ENCODE results near the gene AGPAT4. TPM values are rescaled to one million over a fixed set of nuclear protein-coding genes. Genes with fewer than 3 reads are reported as not detected.
"Not testable (repeated sequence)": the region's sequence is repeated elsewhere in the genome, so short reads cannot be mapped to it uniquely, and the experiment has no call there.

AGPAT4 gene, protein sequence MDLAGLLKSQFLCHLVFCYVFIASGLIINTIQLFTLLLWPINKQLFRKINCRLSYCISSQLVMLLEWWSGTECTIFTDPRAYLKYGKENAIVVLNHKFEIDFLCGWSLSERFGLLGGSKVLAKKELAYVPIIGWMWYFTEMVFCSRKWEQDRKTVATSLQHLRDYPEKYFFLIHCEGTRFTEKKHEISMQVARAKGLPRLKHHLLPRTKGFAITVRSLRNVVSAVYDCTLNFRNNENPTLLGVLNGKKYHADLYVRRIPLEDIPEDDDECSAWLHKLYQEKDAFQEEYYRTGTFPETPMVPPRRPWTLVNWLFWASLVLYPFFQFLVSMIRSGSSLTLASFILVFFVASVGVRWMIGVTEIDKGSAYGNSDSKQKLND
- total RNA-seq (2014; rRNA removed; shearing (Covaris generic)): 3.9 and 4.9 TPM in 2 replicates
- 2.3 and 2.9 TPM in 2 replicates for polyA plus RNA-seq (2015; cell fraction: cytosol; rRNA removed)
- 13.6 and 17.1 TPM in 2 replicates for polyA plus RNA-seq (2015; cell fraction: nucleus; rRNA removed)

DNA sequence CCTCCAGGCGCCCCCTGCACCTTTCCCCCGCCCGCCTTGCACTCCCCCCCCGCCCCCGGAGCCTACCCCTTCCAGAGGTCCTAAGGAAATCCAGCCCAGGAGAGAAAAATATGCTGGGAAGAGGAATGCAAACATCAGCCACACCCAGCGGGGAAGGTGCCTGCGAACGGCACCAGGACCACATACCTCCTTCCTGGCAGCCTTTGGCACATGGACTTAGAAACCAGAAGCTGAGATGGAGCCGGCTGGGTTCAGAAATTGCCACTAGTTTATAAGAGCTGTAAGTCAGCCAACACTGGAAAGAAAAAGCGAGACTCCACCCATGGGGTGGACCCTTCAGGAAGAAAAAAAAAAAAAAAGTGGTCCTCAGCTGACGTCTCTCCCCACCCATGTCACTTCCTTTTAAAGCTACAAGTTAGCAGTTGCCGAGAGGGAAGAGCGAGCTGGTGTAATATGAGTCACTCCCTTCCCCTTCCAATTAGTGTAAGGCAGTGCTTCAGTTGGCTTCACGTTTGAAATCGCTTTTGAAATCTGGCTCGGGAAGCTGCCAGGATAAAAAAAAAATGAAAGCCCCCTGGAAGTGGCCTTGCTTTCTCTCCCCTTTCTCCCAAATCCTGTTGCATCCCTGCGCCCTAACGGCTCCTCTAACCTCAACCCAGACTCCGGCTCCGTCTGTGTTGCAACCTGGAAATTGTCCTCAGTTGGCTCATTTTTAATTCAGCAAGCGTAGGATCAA, at the start of gene AGPAT4:
Gene AGPAT4, minus strand, starts transcription at position 310 of the 736 bp plus-strand sequence. CDS start 41,848 bp downstream, outside the sequence.
- DNase-seq (ENCODE audit: low read depth): peak; percentile 99

DNA sequence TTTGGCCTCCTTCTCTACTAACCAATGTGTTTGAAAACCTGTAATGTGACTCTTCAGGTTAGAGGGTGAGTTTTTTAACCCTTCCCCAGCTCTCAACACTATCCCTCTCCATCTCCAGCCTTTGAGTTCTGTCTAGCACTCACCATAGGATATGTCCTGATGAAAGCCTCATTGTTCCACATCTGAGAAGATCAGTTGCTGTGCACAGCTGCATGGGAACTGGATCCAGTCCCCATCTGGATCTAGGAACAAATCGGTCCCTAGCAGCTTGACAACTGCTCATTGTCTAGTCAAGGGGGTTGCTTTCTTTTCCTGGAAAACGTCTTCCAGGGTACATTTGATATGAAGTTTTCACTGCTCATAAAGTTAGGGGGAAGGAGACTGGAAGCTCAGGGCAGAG, 45.4 kb upstream of the AGPAT4 start:
- DNase-seq (ENCODE audit: low read depth): no peak

DNA sequence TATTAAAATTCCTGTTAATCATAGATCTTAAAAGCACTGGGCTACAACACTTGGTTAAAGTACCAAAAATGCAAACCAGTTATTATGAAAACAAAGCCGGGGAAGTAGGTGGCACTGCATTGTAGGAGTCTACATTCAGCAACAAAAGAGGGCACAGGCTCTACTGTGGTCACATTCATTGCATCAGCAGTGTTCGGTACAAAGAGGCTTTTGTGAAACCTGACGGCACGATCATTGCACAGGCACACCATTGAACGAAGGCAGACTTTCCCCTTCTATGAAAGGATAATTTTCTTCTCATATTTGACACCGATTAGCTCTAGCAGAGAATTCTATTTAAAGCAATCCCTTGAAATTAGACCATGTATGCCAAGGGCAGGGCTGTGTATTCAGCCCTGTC, 44.6 kb upstream of the AGPAT4 start:
- no peak for DNase-seq (ENCODE audit: low read depth)

DNA sequence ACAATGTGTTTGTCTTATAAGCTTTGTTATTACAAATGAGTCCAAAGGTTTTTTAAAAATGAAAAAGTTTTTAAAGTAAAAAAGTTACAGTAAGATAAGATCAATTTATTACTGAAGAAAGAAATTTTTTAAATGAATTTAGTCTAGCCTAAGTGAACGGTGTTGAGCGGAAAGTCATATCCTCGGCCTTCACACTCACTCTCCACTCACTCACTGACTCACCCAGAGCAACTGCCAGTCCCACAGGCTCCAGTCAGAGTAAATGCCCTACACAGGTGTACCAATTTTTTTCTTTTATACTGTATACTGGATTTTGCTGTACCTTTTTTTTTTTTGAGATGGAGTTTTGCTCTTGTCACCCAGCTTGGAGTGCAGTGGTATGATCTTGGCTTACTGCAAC, 42.7 kb upstream of the AGPAT4 start:
- peak; percentile 57 for DNase-seq (ENCODE audit: low read depth)

DNA sequence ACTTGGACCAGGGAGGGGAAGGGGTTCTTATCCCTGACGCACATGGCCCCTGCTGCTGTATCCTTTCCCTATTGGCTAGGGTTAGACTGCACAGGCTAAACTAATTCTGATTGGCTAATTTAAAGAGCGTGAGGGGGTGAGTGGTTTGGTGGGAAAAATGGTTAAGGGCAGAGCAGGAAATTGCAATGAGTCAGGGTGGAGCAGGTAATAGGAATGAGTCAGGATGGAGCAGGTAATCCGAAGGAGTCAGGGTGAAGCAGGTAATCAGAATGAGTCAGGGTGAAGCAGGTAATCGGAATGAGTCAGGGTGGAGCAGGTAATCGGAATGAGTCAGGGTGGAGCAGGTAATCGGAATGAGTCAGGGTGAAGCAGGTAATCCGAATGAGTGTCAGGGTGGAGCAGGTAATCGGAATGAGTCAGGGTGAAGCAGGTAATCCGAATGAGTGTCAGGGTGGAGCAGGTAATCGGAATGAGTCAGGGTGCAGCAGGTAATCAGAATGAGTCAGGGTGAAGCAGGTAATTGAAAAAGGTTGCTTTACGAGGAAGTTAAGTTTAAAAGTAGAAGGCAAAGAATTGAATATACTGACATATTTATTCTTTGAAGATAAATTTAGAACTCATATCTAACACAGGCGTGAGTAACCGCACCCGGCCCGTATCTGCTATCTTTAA, 41.5 kb upstream of the AGPAT4 start:
- not testable (repeated sequence) for DNase-seq (ENCODE audit: low read depth)

DNA sequence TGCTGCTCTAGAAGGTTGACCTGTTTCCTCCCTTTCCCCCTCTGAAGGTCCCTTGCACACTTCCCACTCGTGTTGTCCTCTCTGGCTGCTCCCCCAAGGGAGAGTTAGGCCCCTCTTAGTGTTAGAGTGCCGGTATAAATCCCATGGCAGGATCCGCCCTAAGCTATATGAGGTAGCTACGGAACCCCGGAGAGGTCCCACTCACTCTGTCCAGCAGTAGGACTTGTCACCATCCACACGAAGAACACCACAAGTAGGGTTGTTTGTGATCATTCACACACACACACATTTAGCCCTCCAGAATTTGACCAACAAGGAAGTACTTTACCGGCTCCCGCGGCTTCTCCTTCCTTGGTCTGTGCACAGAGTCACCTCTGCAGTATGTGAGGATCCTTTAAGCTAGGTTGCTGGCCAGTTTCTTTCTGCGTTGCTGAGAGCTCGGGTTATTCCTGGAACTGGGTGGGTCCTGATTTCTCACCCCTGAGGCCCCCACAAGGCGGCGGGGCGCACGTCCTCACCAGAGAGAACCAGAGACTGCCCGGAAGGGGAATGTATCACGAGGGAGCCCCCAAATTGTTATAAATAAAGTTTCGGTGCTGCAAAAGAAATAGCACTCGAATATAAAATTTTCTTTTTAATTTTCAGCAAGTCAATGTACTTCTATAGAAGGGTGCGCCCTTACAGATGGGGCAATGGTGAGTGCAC, 40.8 kb upstream of the AGPAT4 start:
- DNase-seq (ENCODE audit: low read depth): not testable (repeated sequence)

DNA sequence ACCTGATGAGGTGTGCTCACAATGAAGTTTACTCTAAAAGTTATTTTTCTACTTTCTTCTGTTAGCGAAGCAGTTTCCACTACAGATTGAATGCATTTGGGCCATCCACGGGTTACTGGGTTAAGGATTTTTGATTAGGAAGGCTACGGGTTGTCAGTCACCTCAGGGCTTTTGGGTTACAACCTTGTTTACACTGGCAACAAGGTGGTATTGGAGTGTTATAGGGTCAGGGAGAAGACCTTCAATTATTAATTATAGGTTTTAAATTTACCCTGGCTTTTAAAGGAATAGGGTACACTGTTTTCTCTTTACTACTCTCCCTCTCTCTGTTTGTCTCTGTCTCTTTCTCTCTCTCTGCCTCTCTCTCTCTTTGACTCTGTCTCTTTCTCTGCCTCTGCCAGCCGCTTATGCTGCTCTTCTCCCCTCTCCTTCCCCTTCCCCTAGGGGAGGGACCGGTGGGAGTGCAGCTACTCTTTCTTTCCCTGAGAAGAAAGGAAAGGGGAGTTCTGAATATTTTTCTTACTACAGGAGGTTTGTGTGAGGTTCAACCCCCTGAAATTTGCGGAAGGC, 40.2 kb upstream of the AGPAT4 start:
- DNase-seq (ENCODE audit: low read depth): no peak

DNA sequence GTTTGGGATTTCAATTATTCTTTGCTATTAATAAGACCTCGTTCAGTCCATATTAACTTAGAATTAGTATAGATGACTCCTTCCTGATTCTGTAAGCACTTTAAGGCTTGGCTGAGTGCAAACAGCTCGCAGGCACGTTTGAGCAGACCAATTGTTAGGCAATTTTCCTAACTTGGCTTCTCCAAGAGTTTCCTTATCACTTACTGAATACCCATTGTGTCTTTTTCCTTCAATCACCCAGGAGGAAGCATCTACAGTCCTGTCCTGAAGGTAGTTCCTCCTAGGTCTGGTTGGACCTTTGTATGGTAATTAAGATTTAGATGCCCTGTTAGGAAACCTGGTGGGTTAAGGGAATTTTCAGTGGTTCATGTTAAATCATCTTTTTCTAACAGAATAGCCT, 39.6 kb upstream of the AGPAT4 start:
- DNase-seq (ENCODE audit: low read depth): not testable (repeated sequence)

DNA sequence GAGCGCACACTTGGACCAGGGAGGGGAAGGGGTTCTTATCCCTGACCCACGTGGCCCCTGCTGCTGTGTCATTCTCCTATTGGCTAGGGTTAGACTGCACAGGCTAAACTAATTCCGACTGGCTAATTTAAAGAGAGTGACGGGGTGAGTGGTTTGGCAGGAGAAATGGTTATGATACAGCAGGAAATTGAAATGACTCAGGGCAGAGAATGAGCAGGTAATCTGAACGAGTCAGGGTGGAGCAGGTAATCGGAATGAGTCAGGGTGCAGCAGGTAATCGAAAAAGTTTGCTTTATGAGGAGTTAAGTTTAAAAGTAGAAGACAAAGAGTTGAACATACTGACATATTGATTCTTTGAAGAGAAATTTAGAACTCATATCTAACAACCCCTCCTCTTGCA, 35.9 kb upstream of the AGPAT4 start:
- peak; percentile 45 for DNase-seq (ENCODE audit: low read depth)

DNA sequence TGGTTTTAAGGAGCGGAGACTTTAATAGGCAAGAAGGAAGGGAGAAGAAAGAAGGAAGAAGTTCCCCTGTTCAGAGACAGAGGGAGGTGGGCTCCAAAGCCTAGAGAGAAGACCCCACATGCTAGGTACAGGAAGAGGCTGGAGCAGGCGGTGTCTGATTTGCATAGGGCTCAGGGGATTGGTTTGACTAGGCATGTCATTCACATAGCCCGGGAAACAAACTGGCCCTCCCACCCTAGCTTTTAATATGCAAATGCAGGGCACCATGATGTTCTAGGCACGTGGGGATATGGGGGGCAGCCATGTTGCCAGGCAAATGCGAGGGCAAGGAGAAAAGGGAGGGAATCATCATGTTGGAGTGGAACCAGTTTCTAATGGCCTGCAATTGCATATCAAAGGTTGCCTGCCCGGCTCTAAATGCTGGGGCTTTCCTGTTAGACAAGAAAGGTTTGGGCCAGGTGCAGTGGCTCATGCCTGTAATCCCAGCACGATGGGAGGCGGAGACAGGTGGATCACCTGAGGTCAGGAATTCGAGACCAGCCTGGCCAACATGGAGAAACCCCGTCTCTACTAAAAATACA, 34.3 kb upstream of the AGPAT4 start:
- DNase-seq (ENCODE audit: low read depth): no peak

DNA sequence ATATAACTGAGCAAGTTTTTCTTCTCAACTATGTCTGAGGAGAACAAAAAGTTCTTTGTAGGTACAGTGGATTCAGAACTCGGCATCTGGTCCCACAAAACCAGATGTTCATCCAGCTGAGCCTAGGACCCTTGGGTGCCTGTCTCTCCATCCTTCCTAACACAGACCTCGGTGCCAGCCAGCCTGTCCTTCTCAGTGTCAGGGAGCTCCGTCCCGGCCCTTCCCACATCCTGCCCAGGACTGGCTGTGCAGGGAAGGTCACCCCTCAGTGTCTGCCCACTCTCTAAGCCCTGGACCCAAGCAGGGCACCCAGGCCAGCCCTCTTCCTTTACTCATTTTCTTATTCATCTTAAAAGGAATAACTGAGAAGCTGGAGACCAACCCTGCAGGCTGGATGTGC, 32.0 kb upstream of the AGPAT4 start:
- DNase-seq (ENCODE audit: low read depth): no peak

DNA sequence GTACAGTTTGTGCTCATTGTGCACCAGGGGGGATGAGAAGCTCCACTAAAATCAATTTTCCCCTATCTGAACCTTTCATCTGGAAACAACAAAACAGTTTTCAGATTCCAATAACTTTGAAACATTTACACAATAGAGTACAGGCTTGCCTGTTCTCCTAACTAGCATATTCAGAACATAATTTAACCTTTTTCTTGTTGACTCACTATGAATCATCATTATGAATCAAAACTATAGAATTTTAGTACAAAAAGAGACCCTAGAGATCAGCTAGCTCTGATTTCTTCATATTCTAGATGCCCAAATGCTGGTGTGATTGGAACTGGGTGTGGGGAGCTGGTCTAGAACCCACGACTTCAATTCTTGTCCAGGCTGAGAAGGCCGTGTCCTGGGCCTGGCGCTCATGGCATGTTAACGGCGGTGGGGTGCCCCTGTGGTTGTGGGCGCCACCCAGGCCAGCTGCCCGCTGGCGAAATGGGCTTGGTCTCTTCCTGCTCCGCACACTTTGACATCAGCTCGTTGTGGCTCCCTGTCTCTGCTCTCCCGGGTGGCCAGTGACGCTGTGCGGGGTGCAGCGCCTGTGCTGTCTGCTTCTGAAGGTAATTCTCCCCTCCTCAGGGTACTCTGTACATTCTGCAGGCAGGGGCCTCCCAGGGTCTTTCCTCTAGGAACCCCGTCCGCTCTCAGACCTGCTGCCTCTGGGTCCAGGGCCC, 29.9 kb upstream of the AGPAT4 start:
- DNase-seq (ENCODE audit: low read depth): peak; percentile 43

DNA sequence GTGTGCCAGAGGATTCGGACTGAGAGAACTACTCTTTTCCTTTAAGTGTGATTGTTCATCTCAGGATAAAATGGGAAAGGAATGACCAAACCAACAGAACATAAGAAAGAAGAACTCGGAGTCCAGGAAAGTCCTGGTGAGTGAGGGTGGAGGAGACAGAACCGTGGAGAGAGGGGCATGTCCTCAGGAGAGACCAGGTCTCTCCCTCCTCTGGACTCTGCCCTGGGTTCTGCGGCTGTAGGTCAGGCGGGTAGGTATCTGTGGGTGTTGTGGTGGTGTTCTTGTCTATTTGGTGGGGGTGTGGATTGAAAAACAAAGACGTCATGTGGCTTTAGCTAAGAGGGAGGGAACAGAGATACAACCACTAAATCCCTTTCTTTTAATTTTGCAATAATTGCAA, 29.1 kb upstream of the AGPAT4 start:
- DNase-seq (ENCODE audit: low read depth): no peak

DNA sequence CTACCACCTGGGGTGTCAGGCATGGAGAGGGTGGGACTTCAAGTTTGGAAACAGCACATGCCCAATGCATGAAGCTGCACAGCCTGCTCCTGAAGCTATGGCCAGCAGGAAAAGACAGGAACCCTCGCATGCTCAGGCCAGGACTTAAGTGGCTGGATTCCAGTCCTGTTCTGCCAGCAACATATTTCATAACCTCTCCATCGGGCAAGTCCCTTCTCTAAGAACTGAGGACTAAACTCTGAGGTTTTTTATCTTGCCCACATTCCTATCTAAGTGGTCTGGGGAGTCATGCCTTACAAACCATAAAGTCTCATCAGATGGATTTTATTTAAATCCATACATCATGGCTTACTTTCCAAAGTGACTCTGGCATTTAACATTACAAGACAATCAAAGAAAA, 27.5 kb upstream of the AGPAT4 start:
- DNase-seq (ENCODE audit: low read depth): peak; percentile 22

DNA sequence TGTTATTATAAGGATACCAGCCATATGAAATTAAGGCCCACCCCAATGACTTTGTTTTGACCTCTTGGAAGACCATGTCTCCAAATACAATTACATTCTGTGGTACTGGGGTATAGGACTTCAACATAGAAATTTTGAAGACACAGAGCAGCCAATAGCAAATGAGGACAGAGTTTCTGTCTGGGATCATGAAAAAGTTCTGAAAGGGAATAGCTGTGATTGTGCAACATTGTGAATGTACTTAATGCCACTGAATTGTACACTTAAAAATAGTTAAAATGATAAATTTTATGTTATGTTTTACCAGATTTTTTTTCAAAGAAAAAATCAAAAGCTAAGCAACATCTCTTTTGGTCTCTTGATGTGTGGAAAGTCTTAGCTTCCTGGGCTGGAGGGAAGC, 27.0 kb upstream of the AGPAT4 start:
- no peak for DNase-seq (ENCODE audit: low read depth)

DNA sequence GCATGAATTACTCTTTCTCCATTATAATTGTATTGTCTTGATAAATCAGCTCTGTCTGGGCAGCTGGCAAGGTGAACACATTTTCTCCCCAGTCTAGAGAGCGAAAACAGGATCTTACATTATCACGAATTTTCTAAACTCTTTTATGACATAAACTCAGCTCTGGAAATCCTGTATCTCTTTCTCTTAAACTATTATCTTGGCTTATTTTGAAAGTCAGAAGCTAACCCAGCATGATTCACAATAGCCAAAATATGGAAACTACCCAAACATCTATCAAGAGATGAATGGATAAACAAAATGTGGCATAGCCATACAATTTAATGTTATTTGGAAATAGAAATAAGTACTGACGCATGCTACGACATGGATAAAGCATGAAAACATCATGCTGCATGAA, 25.9 kb upstream of the AGPAT4 start:
- no peak for DNase-seq (ENCODE audit: low read depth)

DNA sequence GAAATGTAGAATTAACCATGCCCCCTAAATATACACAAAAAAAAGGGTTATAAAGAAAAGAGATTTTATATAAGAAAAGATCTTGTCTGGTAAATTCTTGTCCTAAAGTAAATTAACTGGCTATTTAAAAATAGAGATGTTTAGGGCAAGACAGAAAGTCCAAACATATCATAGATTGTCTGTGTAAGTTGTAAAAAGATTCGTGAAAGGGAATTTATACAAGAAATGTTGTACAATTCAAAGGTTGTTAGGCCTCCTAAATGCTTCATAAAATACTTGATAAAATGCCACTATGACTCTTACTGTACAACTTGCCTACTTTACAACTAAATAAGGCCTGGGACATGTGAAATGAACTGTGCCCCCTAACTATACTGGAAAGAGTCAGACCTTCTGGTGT, 21.9 kb upstream of the AGPAT4 start:
- no peak for DNase-seq (ENCODE audit: low read depth)

DNA sequence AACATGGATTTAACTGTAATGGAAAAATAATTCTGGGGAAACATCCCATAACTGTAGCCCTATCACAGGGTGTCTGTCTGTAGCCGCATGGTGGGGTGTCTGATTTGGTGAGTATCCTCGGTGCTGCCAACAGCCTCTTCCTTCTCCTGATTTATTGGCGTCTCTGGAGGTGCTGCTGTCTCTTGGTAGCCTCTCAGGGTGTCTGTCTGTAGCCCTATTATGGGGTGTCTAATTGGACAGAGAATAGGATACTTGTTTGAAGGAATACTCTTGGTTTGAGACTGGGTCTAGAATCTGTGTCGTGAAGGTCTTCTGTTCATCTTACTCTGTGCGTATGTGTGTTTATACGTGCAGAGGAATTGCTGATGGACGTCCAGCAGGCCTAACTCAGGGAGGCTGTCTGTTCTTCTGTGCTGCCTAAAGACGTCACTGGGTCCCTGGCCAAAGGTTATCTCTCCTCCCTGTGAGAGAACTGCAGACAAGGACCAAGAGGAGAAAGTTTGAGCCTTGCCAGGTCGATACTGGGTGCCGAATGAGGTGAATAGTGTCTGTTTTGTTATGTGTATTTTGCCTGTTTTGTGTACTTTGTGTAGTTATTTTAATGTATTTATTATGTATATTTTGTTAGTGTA, 18.9 kb upstream of the AGPAT4 start:
- DNase-seq (ENCODE audit: low read depth): no peak

DNA sequence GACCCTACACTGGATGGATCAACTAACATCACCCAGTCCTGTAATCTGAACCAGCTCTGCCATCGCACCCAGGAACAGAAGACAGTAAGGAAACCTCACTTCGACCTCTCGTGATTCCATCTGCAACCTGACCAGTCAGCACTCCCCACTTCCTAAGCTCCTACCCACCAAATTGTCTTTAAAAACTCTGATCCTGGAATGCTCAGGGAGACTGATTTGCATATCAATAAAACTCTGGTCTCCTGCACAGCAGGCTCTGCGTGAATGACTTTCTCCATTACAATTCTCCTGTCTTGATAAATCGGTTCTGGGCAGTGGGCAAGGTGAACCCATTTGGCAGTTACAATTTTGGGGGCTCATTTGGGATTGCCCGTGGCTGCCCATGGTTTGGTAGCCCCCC, 18.3 kb upstream of the AGPAT4 start:
- DNase-seq (ENCODE audit: low read depth): no peak

All from HT1080 (cell line).